ENCODE data around the gene PUS10. TPM values are rescaled to one million over a fixed set of nuclear protein-coding genes. Genes with fewer than 3 reads are reported as not detected.

PUS10 gene
- total and polyA plus RNA-seq, 2 of the 8 experiments (the other 6 are each of a cell fraction or from before 2014, with no cell fraction given), result 1.3 to 3.1 TPM

GRCh38 chr2:60963190-60963589, 54.9 kb downstream of the PUS10 start (continued):
- TF ChIP-seq NANOG (IDR thresholded peaks at IDR 0.05; ENCODE audit: insufficient read depth, low read depth, low read length, poor library complexity, severe bottlenecking) (no peak), GABPA (IDR thresholded peaks at IDR 0.05; ENCODE audit: borderline replicate concordance, insufficient read depth, low read length) (no peak), KDM1A (IDR thresholded peaks at IDR 0.05; ENCODE audit: borderline replicate concordance, low read length) (no peak), BACH1 (IDR thresholded peaks at IDR 0.05; ENCODE audit: low read length) (no peak), SAP30 (IDR thresholded peaks at IDR 0.05; ENCODE audit: insufficient read depth, insufficient replicate concordance, low read length) (no peak), GTF2F1 (IDR thresholded peaks at IDR 0.05; ENCODE audit: borderline replicate concordance, low read depth, low read length) (no peak), SUZ12 (IDR thresholded peaks at IDR 0.05; ENCODE audit: low read length) (no peak), YY1 (IDR thresholded peaks at IDR 0.05; ENCODE audit: low read depth, low read length) (no peak), CREB1 (IDR thresholded peaks at IDR 0.05) (no peak)
- TF ChIP-seq, protein P1, sequence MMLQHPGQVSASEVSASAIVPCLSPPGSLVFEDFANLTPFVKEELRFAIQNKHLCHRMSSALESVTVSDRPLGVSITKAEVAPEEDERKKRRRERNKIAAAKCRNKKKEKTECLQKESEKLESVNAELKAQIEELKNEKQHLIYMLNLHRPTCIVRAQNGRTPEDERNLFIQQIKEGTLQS (IDR thresholded peaks at IDR 0.05; ENCODE audit: insufficient read depth, low read depth, low read length), result no peak
